GM12892 (cell line): ENCODE results near the gene PTPN11.

ENCODE experiments used
- POLR2A ChIP-seq: IDR thresholded peaks from 2 replicates; pipeline ENCODE4 v1.6.1; 2011; ENCODE audit warnings: low read depth, low read length, control low read depth
- POLR2AphosphoS5 ChIP-seq: IDR thresholded peaks from 2 replicates; pipeline ENCODE4 v1.6.1; 2011; ENCODE audit warnings: low read depth, low read length, control low read depth
- TAF1 ChIP-seq: IDR thresholded peaks from 2 replicates; pipeline ENCODE4 v1.6.1; 2011; ENCODE audit warnings: low read depth, mild to moderate bottlenecking, control low read depth, low read length, borderline replicate concordance

GRCh38 chr12:112419297-112420133, 768 bp downstream of the PTPN11 start:
- no peak for TF ChIP-seq POLR2A
- no peak for TF ChIP-seq TAF1
- TF ChIP-seq POLR2AphosphoS5, result no peak
